ENCODE measurements around the gene KLF13.
"Not testable (repeated sequence)": the region's sequence is repeated elsewhere in the genome, so short reads cannot be mapped to it uniquely, and the experiment has no call there.

The KLF13 gene

DNA sequence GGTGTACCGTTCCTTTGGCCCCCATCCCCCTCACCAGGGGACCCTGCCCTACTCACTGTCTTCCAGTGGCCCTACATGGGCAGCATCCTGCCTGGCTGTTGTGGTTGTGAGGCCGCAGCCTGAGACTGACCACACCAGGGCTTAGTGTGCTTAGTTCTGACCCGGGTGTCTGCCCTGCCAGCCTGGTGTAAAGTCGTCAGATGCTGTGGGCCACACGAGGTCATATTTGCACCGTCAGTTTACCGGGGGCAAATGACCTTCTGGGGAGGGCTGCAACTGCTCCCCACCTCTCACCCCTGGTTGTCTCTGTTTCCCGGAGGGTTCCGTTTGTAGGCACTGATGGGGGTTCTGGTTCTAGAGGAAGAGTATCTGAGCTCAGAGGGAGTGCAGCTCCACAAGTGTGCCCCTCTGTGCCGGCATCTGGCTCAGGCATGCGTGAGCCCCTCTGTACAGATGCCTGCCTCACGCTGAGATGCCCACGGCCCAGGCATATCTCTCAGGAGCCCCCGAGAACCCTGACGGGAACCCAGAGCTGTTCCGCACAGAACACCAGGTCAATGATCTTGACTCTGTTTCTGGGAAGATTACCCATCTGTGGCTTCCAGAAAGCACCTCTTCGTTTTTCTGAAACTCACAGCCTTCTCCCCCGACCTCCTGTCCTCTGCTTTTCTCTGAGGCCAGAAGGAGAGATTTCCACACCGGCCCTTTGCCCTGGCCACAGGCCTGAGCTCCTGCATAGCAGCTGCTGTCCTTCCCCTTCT is 19.2 kb downstream of the KLF13 start:
- no peak for DNase-seq (ENCODE audit: low spot score)

DNA sequence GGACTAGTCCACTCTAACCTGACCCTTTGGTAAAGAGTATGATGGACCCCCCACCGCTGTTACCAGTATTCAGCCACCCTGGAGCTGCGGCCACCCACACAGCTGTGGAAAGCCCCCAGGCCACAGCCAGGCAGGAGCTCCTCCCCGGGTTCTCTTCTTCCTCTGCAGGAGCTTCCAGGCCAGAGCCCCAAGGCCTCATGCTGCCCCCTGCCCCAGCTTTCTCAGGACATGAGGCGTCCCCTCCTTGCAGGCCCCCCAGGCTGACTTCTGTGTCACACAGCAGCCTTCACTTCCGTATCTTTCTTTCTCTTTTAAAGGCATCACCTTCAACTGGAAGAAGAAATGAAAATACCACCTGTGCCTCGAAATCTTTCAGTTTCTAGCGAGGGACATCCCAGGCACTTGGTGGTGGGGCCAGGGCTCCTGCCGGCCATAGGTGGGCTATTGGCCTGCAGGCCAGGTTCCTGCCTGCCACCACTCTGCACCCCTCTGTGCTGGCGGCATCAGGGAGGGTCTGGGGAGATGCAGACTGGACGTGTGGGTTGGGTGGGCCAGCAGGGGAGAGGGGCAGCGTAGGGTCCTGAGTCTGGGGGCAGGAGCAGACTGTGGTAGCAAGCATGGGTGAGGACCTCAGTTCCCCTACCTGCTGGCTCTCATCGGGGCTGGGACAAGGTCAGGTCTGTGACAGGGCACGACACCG is 19.9 kb downstream of the KLF13 start:
- DNase-seq (ENCODE audit: low spot score): no peak

DNA sequence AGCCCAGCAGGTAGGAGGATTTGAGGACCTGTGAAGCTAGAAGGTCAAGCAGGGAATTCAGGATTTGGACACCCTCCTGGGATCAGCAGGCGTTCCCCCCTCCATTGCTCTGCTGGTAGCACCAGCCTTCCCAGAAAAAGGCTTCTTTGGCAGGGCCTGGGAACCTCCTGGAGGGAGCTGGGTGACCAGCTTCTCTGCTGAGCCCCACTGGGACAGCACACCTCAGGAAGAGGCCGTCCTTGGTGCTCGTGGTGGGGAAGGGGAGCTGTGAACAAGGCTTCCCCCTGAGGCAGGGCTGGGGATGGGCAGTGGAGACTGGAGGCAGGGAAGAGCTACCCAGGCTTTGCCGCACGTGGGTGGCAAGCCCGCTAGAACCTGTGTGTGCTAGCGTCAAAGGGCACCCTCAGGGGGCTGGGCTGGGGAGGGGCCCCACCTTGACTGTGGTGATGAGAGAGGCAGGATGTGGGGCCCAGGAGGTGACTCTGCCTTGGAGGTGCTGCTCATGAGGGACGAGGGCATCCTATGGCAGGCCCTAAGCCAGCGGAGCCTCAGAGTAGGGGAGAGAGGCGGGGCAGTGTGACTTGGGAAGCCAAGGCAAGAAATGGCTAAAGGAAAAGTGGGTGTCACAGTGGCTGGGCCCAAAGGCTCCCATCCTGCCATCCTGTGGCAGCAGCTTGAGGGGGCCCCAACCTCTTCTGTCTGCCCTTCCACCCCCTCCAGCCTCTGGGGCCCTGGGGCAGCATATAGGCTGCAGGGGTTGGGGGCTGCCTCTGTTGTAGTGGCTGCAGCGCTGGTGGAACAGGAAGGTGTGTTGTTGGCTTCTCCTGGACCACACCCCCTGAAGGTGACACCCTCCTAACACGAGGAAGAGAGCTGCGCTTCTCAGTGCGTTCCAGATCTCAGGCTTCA is 20.7 kb downstream of the KLF13 start:
- no peak for DNase-seq (ENCODE audit: low spot score)

DNA sequence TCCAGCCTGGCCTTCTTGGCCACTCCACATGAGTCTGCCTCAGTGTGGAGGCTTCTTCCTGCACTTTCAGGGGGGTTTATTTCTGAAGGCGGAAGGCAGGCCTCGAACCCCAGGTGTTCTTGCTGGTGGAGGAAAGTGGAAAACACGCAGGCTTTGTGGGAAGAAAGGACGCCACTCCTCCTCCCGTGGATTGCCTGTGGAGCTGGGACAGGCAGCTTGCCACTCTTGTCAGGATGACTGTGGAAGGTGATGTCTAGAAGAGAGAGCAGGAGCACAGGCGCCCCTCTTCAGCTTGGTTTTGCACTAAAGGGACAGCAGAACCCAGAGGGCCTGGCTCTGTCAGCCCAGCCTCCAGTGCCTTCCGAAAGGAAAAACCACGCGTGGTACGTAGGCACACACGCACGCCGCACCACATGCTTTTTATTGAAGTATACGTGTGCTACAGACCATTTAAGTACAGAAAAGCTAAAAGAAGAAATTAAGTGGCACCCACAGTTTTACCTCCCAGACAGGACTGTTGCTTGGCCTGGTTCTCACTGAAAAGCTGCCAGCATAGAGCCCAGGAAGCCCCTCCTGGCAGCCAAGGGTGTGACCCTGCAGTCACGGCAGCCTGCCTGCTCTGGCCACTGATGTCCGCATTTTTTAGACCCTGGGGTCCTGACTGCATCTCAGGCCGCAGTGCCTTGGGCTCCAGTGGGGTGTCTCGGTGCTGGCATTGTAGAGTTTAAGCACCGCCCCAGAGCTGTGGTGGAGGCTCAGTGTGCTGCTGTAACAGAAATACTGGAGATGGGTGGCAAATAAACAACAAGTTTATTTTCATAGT is 21.6 kb downstream of the KLF13 start:
- DNase-seq (ENCODE audit: low spot score): no peak

DNA sequence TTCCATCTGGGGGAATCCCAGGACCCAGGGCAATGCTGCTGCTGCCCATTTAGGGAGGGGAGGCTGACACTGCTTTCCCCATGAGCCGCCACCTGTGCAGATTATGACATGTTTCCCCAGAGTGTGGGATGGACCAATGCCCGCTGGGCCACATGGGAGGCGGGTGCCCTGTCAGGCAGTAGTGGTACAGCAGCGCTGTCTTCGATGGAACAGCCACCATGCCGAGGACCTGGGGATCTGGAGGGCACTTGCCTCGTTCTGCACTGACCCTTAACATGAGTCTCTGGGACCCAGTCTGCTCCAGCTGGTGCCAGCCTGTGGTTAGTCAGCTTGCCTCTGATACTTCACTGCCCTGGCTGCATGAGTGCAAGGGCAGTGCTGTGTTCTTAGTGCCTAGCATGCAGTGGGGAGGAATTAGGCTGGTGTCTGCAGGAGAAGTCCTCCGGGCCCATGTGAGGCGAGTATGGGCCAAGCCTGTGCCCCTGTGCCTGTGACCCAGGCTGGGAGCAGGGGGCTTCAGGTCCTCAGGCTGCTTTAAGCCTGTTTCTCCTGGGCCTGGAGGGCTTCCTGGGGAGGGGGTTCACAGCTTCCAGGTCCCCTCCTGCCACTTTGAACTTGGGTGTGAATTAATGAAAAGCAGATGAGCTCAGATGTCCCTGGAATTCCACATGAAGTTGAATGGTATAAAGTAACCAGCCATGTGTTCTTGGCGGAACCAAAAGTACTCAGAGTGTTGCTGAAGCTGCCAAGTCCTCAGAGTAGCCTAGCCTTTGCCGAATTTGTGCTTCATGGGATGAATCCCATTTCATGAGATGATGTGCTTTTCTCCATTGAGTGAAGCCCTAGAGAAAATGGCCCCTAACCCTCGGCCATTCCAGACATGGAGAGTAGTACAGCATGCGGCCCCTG is 22.9 kb downstream of the KLF13 start:
- no peak for DNase-seq (ENCODE audit: low spot score)

DNA sequence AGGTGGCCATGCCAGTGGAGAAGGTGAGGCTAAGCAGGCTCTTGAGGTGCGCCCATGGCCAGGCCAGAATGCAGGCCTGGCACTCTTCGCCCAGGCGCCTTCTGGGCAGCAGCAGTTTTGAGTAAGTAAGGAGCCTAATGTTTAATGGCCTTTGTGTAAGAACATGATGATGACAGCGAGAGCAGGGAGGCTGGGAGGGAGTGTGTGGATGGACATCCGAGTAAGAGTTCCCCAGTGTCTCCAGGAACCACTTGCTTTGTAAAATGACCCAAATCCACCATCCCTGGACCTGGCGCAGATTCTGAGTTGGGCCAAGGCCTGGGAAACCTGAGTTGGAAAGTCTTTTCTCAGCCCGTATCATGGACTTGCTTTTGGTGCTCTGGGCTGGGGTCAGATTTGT is 24.1 kb downstream of the KLF13 start:
- no peak for DNase-seq (ENCODE audit: low spot score)

DNA sequence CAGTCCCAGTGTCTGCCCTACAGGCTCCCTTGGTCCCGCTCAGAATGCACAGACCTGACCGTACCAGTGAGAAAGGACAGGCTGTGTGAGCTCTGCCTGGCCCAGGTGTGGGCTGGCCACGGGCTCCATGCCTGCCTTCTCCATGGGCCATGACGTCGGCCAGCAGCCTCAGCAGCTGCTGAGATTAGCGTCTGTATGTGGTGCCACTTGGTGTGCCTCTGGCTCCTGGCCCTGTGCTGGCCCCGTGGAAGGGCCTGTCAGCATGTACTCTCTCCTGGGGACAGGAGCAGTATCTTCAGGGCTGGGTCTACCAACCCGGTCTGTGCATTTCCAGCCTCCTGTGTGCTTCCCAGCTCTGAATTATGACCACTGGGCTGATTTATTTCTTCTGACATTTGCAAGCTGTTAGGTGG is 25.7 kb downstream of the KLF13 start:
- no peak for DNase-seq (ENCODE audit: low spot score)

DNA sequence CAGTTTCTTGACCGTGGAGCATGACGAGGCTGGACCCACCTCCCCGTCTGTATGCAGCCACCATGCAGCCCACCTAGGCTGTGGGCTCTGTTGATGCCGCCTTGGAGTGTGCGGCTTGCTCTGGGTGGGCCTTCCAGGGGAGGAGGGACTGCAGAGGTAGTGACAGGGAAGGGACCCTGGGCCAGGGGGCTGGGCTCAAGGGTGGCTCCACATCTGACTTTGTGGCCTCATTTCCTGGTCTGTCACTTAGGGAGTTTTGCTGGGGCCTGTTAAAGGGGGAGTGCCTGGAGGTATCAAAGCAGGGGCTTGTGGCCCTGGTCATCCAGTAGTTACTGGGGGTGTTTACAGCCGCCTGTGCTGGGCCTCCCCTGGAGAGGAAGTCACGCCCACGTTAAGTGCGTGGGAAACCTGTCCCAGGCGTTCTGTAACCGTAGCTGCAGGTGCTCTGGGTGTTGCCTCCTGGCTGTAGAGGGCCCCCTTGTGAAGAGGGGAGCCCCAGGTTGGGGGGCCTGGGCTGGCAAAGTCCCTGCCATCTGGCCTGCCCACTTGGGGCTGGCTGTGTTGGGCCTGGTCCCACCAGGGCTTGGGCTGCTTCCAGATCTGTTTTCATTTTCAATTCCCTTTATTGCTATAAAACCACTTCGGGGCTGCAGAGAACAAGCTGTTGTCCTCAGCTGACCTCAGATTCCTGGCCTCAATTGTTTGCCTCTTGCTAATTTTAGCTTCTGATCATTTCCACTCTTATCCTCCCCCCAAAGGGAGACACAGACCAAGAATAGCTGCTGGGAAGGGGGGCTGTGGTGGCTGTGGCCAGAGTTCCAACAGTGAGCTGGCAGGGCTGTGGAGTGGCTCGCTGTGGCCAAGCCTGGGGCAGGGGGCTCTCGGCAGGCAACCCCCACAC is 26.5 kb downstream of the KLF13 start:
- DNase-seq (ENCODE audit: low spot score): peak; percentile 89

DNA sequence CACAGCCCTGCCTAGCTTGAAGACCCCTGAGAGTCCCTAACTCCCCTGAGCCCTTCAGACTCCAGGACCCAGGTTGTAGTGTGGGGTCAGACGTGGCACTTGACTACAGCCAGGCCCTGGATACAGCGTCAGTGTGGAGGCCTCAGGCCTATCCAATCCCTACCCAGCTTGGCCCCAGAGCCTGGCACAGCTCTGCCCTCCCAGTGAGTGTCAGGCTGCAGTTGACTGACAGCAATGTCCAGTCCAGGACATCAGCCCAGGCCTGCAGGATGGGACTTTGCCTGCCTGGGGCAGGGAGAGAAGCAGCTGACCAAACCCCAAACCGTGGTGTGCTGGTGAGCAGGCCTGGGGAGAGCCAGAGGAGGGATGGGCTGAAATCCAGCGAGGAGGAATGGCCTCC is 27.3 kb downstream of the KLF13 start:
- peak; percentile 78 for DNase-seq (ENCODE audit: low spot score)

DNA sequence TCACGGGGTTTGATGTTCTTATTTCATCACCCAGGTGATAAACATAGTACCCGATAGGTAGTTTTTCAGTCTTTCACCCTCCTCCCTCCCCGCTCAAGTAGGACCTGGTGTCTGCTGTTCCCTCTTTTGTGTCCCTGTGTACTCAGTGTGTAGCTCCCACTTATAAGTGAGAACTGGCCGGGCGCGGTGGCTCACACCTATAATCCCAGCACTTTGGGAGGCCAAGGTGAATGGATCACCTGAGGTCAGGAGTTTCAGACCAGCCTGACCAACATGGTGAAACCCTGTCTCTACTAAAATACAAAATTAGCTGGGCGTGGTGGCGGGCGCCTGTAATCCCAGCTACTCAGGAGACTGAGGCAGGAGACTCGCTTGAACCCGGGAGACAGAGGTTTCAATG is 29.5 kb downstream of the KLF13 start:
- DNase-seq (ENCODE audit: low spot score): not testable (repeated sequence)

DNA sequence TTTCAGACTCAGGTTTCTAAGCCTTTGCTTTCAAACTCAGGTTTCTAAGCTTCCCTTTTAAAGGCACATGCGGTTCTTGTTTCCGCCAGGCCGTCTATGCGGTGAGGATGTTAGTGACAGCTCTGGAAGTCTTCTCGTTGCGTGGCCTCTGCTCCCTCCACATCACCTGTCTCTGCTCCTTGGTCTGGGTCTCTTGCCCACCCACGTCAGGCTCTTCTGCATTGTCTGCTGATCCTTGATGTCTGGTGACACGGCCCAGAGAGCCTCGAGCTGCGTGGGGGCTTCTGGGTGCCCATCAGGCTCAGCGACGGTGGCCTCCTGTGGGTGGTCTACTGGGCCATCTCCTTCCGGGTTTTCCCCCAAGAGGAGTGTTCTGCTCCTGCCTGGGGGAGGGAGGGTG is 30.5 kb downstream of the KLF13 start:
- no peak for DNase-seq (ENCODE audit: low spot score)

DNA sequence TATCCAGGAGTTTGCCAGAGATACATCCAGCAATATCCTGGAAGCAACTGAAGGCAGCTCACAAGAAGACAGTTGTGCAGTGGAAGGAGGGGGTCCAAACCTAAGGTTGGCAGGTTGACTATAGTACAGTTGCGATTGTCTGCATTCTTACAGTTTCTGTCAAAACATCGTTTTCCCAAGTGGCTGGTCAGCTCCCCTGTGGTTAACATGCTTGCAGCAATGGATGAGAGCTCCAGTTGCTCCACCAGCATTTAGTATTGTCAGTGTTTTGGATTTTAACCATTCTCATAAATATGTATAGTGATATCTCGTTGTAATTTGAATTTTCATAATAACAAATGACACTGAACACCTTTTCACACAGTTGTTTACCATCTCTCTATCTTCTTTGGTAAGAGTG is 31.5 kb downstream of the KLF13 start:
- no peak for DNase-seq (ENCODE audit: low spot score)

DNA sequence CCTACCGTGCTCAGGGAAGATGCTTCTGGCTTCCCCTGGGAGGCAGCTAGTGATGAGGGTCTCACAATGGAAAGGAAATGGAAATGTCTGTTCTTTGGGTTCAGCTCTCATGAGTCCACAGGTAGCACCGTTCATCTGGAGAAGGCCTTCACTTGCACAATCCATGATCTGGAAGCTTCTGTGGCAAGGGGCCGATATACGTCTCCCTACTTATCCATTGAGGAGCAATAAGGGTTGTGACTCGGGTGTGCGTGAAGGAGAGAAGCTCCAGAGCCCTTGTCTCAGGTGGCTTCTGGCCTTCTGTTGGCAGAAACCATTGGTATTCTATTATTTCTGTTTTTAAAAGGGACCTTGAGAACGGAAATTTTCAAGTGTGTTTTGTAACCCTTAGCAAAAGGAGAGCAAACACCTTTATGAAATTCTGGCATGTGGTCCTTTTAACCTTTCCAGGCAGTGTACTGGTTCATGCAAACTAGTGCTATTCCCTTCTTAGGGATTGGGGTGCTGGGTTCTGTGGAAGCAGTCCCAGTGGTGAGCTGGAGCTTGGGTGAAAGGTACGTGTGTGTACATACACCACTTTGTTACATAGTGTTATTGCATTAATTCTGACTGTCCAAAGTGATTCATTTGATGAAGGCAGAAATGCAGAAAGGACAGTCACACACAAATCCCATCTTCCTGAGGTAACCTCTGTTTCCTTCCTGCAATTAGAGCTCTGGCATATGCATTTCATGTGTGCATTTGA is 32.5 kb downstream of the KLF13 start:
- no peak for DNase-seq (ENCODE audit: low spot score)

DNA sequence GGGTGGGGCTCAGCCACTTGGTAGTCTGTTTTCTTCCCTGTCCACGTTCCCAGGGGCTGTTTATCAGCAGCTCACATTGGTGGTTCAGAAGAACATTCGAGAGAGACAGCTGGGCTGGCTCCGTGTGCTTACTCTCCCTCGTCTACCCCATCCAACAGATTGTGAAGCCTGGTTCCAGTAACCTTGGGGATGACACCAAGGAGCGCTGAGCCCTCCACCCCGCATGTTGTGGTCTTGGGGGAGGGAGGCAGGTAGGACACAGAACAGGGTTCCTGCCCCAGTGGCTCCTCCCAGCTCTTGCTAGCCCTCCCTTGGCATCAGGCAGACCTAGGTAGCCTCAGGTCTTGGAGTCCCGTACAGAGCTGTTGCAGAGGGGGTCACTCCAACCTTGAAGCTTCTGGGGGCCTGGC is 33.1 kb downstream of the KLF13 start:
- no peak for DNase-seq (ENCODE audit: low spot score)

DNA sequence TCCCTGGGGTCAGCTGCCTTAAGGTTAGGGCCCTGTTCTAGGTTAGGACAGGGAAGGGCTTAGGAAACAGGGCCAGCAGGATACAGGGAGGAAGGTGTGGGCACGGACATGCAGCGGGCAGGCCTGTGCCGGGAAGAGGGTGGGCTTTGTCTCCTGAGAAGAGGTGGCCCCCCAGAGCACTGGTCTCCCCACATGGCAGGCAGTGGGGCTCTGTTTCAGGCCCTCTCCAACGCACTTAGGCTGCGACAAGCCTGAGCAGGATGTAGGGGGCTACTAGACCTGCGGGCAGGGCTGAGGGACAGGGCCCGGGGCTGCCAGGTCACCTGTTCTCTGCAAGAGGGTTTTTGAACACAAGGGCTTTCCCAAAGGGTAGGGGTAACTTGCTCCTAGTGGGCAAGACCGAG is 33.5 kb downstream of the KLF13 start:
- DNase-seq (ENCODE audit: low spot score): no peak

DNA sequence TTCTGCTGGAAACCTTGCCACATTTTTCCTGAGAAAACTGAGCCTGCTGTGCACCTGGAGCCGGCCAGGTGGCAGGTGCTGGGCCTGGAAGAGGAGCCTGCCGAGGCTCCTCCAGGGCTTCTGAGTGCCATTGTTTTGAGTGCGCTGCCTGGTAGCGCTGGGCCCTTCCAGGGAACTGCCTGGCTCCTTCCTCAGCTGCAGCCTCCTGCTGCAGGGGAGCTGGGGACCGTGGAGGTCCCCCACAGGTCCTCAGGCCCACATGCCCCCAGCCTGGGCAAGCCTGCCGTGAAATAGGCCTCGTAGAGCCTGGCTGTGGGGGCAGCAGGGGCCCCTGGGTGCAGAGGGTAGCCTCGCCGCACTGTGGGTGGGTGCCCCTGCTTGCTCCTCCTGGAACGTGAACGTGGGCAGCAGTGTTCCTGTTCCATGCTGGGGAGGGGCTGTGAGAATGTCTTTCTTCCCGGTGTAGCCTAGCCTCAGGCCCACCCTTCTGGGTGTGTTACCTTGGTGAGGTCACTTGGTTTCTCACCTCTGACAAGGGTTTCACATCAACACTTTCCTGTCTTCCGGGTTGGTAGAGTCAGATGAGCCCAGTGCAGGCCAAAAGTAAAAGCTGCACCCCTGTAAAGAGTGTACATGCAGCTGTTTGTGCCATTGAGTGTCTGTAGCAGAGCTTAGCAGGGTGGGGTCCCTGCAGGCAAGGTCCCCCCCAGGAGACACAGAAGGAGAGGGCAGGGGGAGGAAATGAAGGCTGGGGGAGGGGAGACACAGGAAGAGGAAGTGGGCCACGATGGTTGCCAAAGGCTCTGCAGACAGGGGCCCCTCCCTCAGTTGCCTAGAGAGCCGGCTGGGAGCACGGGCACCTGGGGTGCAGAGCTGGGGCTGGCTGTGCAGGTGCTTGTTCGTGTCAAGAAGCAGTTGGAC is 34.5 kb downstream of the KLF13 start:
- DNase-seq (ENCODE audit: low spot score): no peak

DNA sequence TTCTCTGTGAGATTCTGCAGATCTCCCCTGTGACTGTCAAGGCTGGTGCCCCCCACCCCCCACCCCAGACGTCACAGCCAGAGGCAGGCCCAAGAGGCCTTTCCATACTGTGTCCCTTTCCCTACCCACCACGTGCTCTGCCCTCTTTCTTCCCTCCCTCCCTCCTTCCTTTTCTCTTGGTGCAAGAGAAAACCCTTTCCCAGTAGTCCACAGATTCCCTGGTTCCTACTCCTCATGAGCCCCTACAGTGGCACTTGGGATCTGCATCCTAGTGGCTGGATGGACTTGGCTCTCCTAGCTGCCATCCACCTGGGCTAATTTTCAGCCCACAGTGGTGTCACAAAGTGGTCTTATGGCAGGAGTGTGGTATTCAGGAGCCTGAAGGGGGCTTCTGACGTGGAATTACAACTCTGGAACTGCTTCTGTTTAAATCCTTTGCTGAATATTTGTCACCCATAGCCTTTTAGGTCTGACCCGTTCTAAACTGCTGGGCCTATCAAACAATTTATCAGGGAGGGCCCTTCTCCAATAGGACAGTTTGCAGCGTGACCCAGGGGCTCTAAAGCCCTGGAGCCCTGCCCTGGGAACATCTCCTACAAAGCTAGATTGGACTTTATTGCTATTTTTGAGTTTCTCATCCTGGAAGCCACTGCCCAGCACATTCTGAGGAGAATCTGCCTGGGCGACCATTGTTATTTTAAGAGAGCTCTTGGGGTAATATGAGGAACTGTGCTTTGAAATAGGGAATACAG is 35.3 kb downstream of the KLF13 start:
- DNase-seq (ENCODE audit: low spot score): no peak

Data from putamen (tissue), 1 donor.